Breast epithelium (tissue), 4 donors: ENCODE measurements around the gene SLCO4A1. TPM values are rescaled to one million over a fixed set of nuclear protein-coding genes. Genes with fewer than 3 reads are reported as not detected.

Source experiments
- DNase-seq, 2 donors: peaks; one replicate each; pipeline ENCODE4 v3.0.0-alpha.2; 2019; ENCODE audit warnings: low spot score in 2 of 2
- H3K27ac ChIP-seq, 2 donors: fragments of 200-600 bp; sonication (generic) in 1 of 2; one replicate each; pipeline ENCODE4 v1.5.1; 2016 to 2019; ENCODE audit warnings: mild to moderate bottlenecking in 1 of 2
- H3K27me3 ChIP-seq, 2 donors: fragments of 200-600 bp; sonication (generic) in 1 of 2; one replicate each; pipeline versions ENCODE4 v1.5.1 to v1.6.0; 2017 to 2019; ENCODE audit warnings: control low read depth in 1 of 2, mild to moderate bottlenecking in 1 of 2
- H3K36me3 ChIP-seq: fragments of 200-600 bp; one replicate; pipeline ENCODE4 v1.5.1; 2019
- H3K4me1 ChIP-seq, 2 donors: fragments of 200-600 bp; sonication (generic); one replicate each; pipeline ENCODE4 v1.5.1; 2016 to 2019; ENCODE audit warnings: control low read depth in 1 of 2
- H3K4me3 ChIP-seq, 3 donors: fragments of 200-600 bp; sonication (generic); 1 replicate in 2 of 3; 2 replicates in 1 of 3; pipeline ENCODE4 v1.5.1; 2016 to 2019; ENCODE audit warnings: mild to moderate bottlenecking in 3 of 3, moderate library complexity in 2 of 3
- H3K9me3 ChIP-seq, 2 donors: fragments of 200-600 bp; sonication (generic) in 1 of 2; one replicate each; pipeline ENCODE4 v1.5.1; 2016 to 2019; ENCODE audit warnings: control low read depth in 1 of 2
- CTCF ChIP-seq, 3 donors: fragments of 450-650 bp; IDR thresholded peaks; one replicate each; pipeline ENCODE4 v1.5.1; 2016 to 2017; ENCODE audit warnings: antibody characterized with exemption in 3 of 3, mild to moderate bottlenecking in 3 of 3, moderate library complexity in 3 of 3
- POLR2A ChIP-seq: fragments of 450-650 bp; IDR thresholded peaks from one replicate; pipeline ENCODE4 v1.6.1; 2016; ENCODE audit warnings: antibody characterized with exemption, mild to moderate bottlenecking, moderate library complexity
- POLR2AphosphoS5 ChIP-seq, 3 donors: sonication (generic); formaldehyde crosslinking; IDR thresholded peaks; one replicate each; pipeline ENCODE4 v1.6.1; 2017; ENCODE audit warnings: antibody characterized with exemption in 3 of 3
- intact Hi-C: fragments of 100-400 bp; cut with DNase I; formaldehyde crosslinking; loops from one replicate; pipeline ENCODE4 v1.15.1; 2023; ENCODE audit warnings: low total_unique reads
- total RNA-seq, 3 donors: library from RNA; depleted of rRNA; stranded (reverse); fragments of >200 nt; gene quantifications; one replicate each; pipeline ENCODE4 v1.1.0, GENCODE V29; 2016

SLCO4A1 gene
- total RNA-seq, 3 donors from 2014 or later = 8.8 to 26.5 (median 15.4) TPM

GRCh38 chr20:62660240-62660615 lies 17.9 kb downstream of the SLCO4A1 start:
- Histone ChIP-seq H3K36me3 (no peaks in the 10 kb centered on the region), H3K27me3 (no peaks in the 10 kb centered on the region), H3K4me3 (no peak overlapping the region), H3K9me3 (no peaks in the 10 kb centered on the region), H3K4me1 (no peaks in the 10 kb centered on the region), H3K27ac (no peak overlapping the region)
- no peak for DNase-seq
- no peak for TF ChIP-seq CTCF (IDR thresholded peaks at IDR 0.05)
- no peak for TF ChIP-seq POLR2AphosphoS5 (IDR thresholded peaks at IDR 0.05)
- TF ChIP-seq POLR2A = no peak
- intact Hi-C loops = loop anchor here (10.0 kb wide), 1 partner anchor 125 kb away; no protein-coding TSS in a partner anchor

- Histone ChIP-seq H3K36me3 (no peaks in the 10 kb centered on the region), H3K4me1 (no peaks in the 10 kb centered on the region), H3K27ac (no peak overlapping the region), H3K9me3 (no peaks in the 10 kb centered on the region), H3K27me3 (no peaks in the 10 kb centered on the region), H3K4me3 (no peak overlapping the region)
- intact Hi-C loops = loop anchor here (10.0 kb wide), 1 partner anchor 124 kb away; no protein-coding TSS in a partner anchor
- DNase-seq = no peak
- no peak for TF ChIP-seq POLR2A
- TF ChIP-seq CTCF (IDR thresholded peaks at IDR 0.05) = no peak
- TF ChIP-seq POLR2AphosphoS5 (IDR thresholded peaks at IDR 0.05) = no peak
These were observed 18.5 kb downstream of the SLCO4A1 start for GRCh38 chr20:62660768-62661167.

- Histone ChIP-seq H3K36me3 (no peaks in the 10 kb centered on the region), H3K27me3 (no peaks in the 10 kb centered on the region), H3K4me3 (no peak overlapping the region), H3K4me1 (no peaks in the 10 kb centered on the region), H3K9me3 (no peaks in the 10 kb centered on the region), H3K27ac (no peak overlapping the region)
- DNase-seq = no peak
- intact Hi-C loops = loop anchor here (10.0 kb wide), 1 partner anchor 123 kb away; no protein-coding TSS in a partner anchor
- TF ChIP-seq CTCF (IDR thresholded peaks at IDR 0.05) (no peak), POLR2A (no peak), POLR2AphosphoS5 (IDR thresholded peaks at IDR 0.05) (no peak)
These were observed 19.3 kb downstream of the SLCO4A1 start for GRCh38 chr20:62661647-62662046.

- no peak overlapping the region for H3K27ac ChIP-seq
- peaks cover 0 to 5% of the 10 kb centered on the region in 2 donors for H3K4me1 ChIP-seq
- no peak for TF ChIP-seq CTCF (IDR thresholded peaks at IDR 0.05)
- TF ChIP-seq POLR2AphosphoS5 (IDR thresholded peaks at IDR 0.05) = no peak
- TF ChIP-seq POLR2A = no peak
- intact Hi-C loops = loop anchor here (10.0 kb wide), 1 partner anchor 122 kb away; no protein-coding TSS in a partner anchor
- H3K36me3 ChIP-seq = no peaks in the 10 kb centered on the region
- H3K9me3 ChIP-seq = no peaks in the 10 kb centered on the region
- no peaks in the 10 kb centered on the region for H3K27me3 ChIP-seq
- H3K4me3 ChIP-seq = no peak overlapping the region
- no peak for DNase-seq
These were observed 20.1 kb downstream of the SLCO4A1 start for GRCh38 chr20:62662422-62662821.

- no peaks in the 10 kb centered on the region for H3K9me3 ChIP-seq
- TF ChIP-seq CTCF (IDR thresholded peaks at IDR 0.05) (no peak), POLR2AphosphoS5 (IDR thresholded peaks at IDR 0.05) (no peak), POLR2A (no peak)
- intact Hi-C loops = loop anchor here (10.0 kb wide), 1 partner anchor 121 kb away; no protein-coding TSS in a partner anchor
- no peak overlapping the region for H3K27ac ChIP-seq
- no peaks in the 10 kb centered on the region for H3K36me3 ChIP-seq
- H3K27me3 ChIP-seq = no peaks in the 10 kb centered on the region
- no peak for DNase-seq
- no peak overlapping the region for H3K4me3 ChIP-seq
- peaks cover 0 to 9% of the 10 kb centered on the region in 2 donors for H3K4me1 ChIP-seq
These were observed 21.1 kb downstream of the SLCO4A1 start for GRCh38 chr20:62663145-62664018.
